GM12878 (cell line): ENCODE measurements around the gene LIMCH1. TPM values are rescaled to one million over a fixed set of nuclear protein-coding genes. Genes with fewer than 3 reads are reported as not detected.

ENCODE experiments used
- ATAC-seq: fragments of 200-7000 bp; cut with Tn5 transposase; 3 replicates; pipeline ENCODE4 v1.9.1; 2020; ENCODE audit warnings: mild to moderate bottlenecking, moderate library complexity
- BruUV-seq: library from RNA; stranded (reverse); fragments of 400-500 nt; replicated peaks from 2 replicates; lab custom pipeline; 2021; lab: Mats Ljungman, UMichigan
- CTCF ChIA-PET: fragments of 300-600 bp; sonication (Branson Sonifier 250); formaldehyde crosslinking; extraction: SDS; loops from one replicate; lab custom pipeline; 2021; ENCODE audit warnings: inconsistent platforms; lab: Yijun Ruan, JAX
- POLR2A ChIA-PET: fragments of 350-600 bp; formaldehyde crosslinking; extraction: SDS; loops from one replicate; lab custom pipeline; 2021; ENCODE audit warnings: inconsistent platforms; lab: Charles Lee
- RAD21 ChIA-PET: fragments of 300-600 bp; sonication (Branson Sonifier 250); formaldehyde crosslinking; loops from one replicate; lab custom pipeline; 2023; ENCODE audit warnings: antibody characterized with exemption; ENCODE audit not compliant: unreplicated experiment; lab: Charles Lee
- SMC1A ChIA-PET: fragments of 300-600 bp; sonication (Branson Sonifier 250); formaldehyde crosslinking; loops from one replicate; lab custom pipeline; 2023; ENCODE audit not compliant: unreplicated experiment, uncharacterized antibody; lab: Charles Lee
- DNase-seq: peaks from one replicate; pipeline ENCODE4 v3.0.0-alpha.2; 2011; ENCODE audit warnings: low read depth, low spot score
- FAIRE-seq: peaks from 3 replicates; lab custom pipeline; 2011; peaks lifted over from hg19 to GRCh38; lab: Jason Lieb, UNC
- H2AFZ ChIP-seq: 2 replicates; pipeline ENCODE4 v1.6.0; 2011; ENCODE audit warnings: low read depth, low read length, control low read depth; ENCODE audit not compliant: control insufficient read depth
- H3K27ac ChIP-seq: 2 replicates; pipeline ENCODE4 v1.5.1; 2011; ENCODE audit warnings: control low read depth; ENCODE audit not compliant: control insufficient read depth, insufficient read depth
- H3K27me3 ChIP-seq, 2 experiments: replicated peaks in 1 of 2; 2 replicates each; pipeline versions ENCODE4 v1.6.0 to v1.6.1; 2011; ENCODE audit warnings: low read length in 1 of 2; ENCODE audit not compliant: control insufficient read depth in 2 of 2, insufficient read depth in 2 of 2
- H3K36me3 ChIP-seq, 2 experiments: 2 replicates each; pipeline ENCODE4 v1.5.1; 2011; ENCODE audit warnings: low read length in 1 of 2; ENCODE audit not compliant: control insufficient read depth in 2 of 2, insufficient read depth in 2 of 2
- H3K4me1 ChIP-seq: 2 replicates; pipeline ENCODE4 v1.6.1; 2011; ENCODE audit warnings: mild to moderate bottlenecking, low read length, moderate library complexity, mixed read lengths; ENCODE audit not compliant: control insufficient read depth, insufficient read depth
- H3K4me2 ChIP-seq: 2 replicates; pipeline ENCODE4 v1.6.0; 2011; ENCODE audit warnings: control low read depth; ENCODE audit not compliant: control insufficient read depth, insufficient read depth
- H3K4me3 ChIP-seq: fragments of 200-600 bp; sonication (generic); 2 replicates; pipeline ENCODE4 v1.5.1; 2016
- H3K79me2 ChIP-seq: 2 replicates; pipeline ENCODE4 v1.6.0; 2011; ENCODE audit warnings: low read length; ENCODE audit not compliant: control insufficient read depth, insufficient read depth
- H3K9ac ChIP-seq: 2 replicates; pipeline ENCODE4 v1.8.0; 2011; ENCODE audit warnings: low read length, control low read depth, mixed read lengths; ENCODE audit not compliant: control insufficient read depth, insufficient read depth
- H3K9me3 ChIP-seq: replicated peaks from 3 replicates; pipeline ENCODE4 v1.5.1; 2011; ENCODE audit warnings: mild to moderate bottlenecking, low read length; ENCODE audit not compliant: control insufficient read depth, insufficient read depth
- H4K20me1 ChIP-seq: 2 replicates; pipeline ENCODE4 v1.6.0; 2011; ENCODE audit not compliant: control insufficient read depth, insufficient read depth
- BCL11A ChIP-seq: IDR thresholded peaks from 2 replicates; pipeline ENCODE4 v1.6.1; 2011; ENCODE audit warnings: low read depth, low read length
- CHD2 ChIP-seq: IDR thresholded peaks from 2 replicates; pipeline ENCODE4 v1.6.1; 2011; ENCODE audit warnings: low read depth, low read length, improper control_type of control experiment, borderline replicate concordance
- ETV6 ChIP-seq, 2 experiments: fragments of 450-650 bp in 1 of 2; IDR thresholded peaks in 1 of 2; conservative IDR thresholded peaks in 1 of 2; 2 replicates each; pipeline ENCODE4 v1.6.1; 2014; ENCODE audit warnings: antibody characterized with exemption in 1 of 2, borderline replicate concordance in 1 of 2, low read depth in 1 of 2, mild to moderate bottlenecking in 1 of 2, moderate library complexity in 1 of 2
- HDAC6 ChIP-seq: fragments of 200-600 bp; sonication (generic); IDR thresholded peaks from one replicate; pipeline ENCODE4 v1.8.0; 2017; ENCODE audit warnings: antibody characterized with exemption; ENCODE audit not compliant: unreplicated experiment
- MYB ChIP-seq: fragments of 150-350 bp; IDR thresholded peaks from 2 replicates; pipeline ENCODE4 v1.6.1; 2014; ENCODE audit warnings: mild to moderate bottlenecking, low read depth, low read length, borderline replicate concordance
- SMAD1 ChIP-seq: fragments of 450-650 bp; IDR thresholded peaks from 2 replicates; pipeline ENCODE4 v1.6.1; 2018; ENCODE audit warnings: mild to moderate bottlenecking, low read depth; ENCODE audit not compliant: partially characterized antibody
- TAF1 ChIP-seq: IDR thresholded peaks from 2 replicates; pipeline ENCODE4 v1.6.1; 2011; ENCODE audit warnings: mild to moderate bottlenecking, low read depth, low read length, borderline replicate concordance
- TCF7 ChIP-seq: IDR thresholded peaks from 2 replicates; pipeline ENCODE4 v1.6.1; 2014; ENCODE audit warnings: antibody characterized with exemption, borderline replicate concordance
- ZNF24 ChIP-seq: fragments of 450-650 bp; IDR thresholded peaks from 2 replicates; pipeline ENCODE4 v1.6.1; 2017; ENCODE audit warnings: antibody characterized with exemption, mild to moderate bottlenecking
- ZZZ3 ChIP-seq: IDR thresholded peaks from 2 replicates; pipeline ENCODE4 v1.6.1; 2011; ENCODE audit warnings: low read depth; ENCODE audit not compliant: control insufficient read depth, insufficient read length
- WGBS: methylation state at CpG from one replicate; pipeline ENCODE4 v1.1.6; 2016; ENCODE audit warnings: low lambda C conversion rate; ENCODE audit not compliant: insufficient replicate concordance, insufficient coverage; ENCODE audit errors: missing lambda C conversion rate; 5-methylcytosine and 5-hydroxymethylcytosine counted together
- in situ Hi-C: fragments of 300-500 bp; cut with MboI; formaldehyde crosslinking; loops from 9 replicates; pipeline ENCODE4 v1.14.3; 2018; ENCODE audit warnings: mixed read lengths
- intact Hi-C: fragments of 100-400 bp; cut with micrococcal nuclease; formaldehyde crosslinking; loops from one replicate; pipeline ENCODE4 v1.14.2; 2022; ENCODE audit not compliant: unreplicated experiment
- polyA plus RNA-seq, 11 experiments: library from polyadenylated mRNA; depleted of rRNA in 4 of 11; unstranded in 6 of 11; stranded (reverse) in 5 of 11; fragments of >200 nt; fragmentation: Nextera tagmentation in 4 of 11; fragmentation: Illumina TruSeq in 1 of 11; extraction: Ambion mirVana in 4 of 11; extraction: Trizol in 1 of 11; gene quantifications; 1 replicate in 1 of 11; 2 replicates in 10 of 11; pipeline versions ENCODE4 v1.2.1 to v1.2.3, GENCODE V29; 2011 to 2016; ENCODE audit warnings: inconsistent platforms in 2 of 11, missing spikeins in 2 of 11, low read depth in 1 of 11
- total RNA-seq, 4 experiments: library from RNA; depleted of rRNA in 3 of 4; stranded (reverse); fragments of >200 nt in 3 of 4; fragmentation: Illumina TruSeq in 1 of 4; extraction: Trizol in 1 of 4; gene quantifications; 2 replicates each; pipeline versions ENCODE4 v1.2.1 to v1.2.3, GENCODE V29; 2013 to 2021
- TF ChIP-seq, protein P1 (sequence below): IDR thresholded peaks from 2 replicates; pipeline ENCODE4 v1.6.1; 2011; ENCODE audit warnings: borderline replicate concordance, low read depth, mild to moderate bottlenecking, moderate library complexity, mixed read lengths, low read length; ENCODE audit not compliant: insufficient read depth; ENCODE audit errors: extremely low read length
- TF ChIP-seq, protein P2 (sequence below): fragments of 450-650 bp; IDR thresholded peaks from 2 replicates; pipeline ENCODE4 v1.6.1; 2017; ENCODE audit warnings: borderline replicate concordance
- TF ChIP-seq, protein P3 (sequence below): IDR thresholded peaks from 2 replicates; pipeline ENCODE4 v1.6.1; 2011; ENCODE audit warnings: low read depth, mild to moderate bottlenecking, low read length, moderate library complexity, borderline replicate concordance; ENCODE audit errors: extremely low read depth

LIMCH1 gene
- total and polyA plus RNA-seq, 10 of the 15 experiments (the other 5 are each of a cell fraction or from before 2014, with no cell fraction given), result 0.07 to 0.15 TPM; not detected in 8

DNA sequence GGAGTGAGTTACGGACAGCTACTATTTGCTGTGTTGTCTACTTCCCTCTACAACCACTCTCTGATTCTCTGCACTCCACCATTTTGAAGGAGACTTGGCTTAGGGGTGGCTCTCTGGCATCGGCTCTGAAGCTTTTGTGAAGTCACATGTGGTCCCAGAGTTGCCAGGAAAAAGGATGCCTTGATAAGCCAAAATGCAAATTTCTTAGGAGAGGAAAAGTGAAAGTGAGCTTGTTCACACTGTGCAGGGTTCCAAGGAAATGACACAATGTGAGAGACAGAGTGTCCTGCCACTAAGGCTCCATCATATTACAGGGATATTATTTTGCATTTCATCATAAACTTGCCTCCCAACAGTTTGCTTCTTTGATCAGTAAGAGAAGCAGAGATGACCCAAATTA, 203.4 kb downstream of the LIMCH1 start:
- H3K79me2 ChIP-seq, result no peaks in the 10 kb centered on the region
- intact Hi-C loops, result no loop called here
- ChIA-PET RAD21 (no interaction called here), SMC1A (interaction anchor here (0.8 kb wide), 1 partner anchor 46 kb away, joined by 3 read pairs; no protein-coding TSS in a partner anchor), POLR2A (no interaction called here)
- no peak overlapping the region for H2AFZ ChIP-seq
- H3K9me3 ChIP-seq, result no peaks in the 10 kb centered on the region; the same call in 2 of the 3 replicates
- no peaks in the 10 kb centered on the region for H4K20me1 ChIP-seq
- H3K9ac ChIP-seq, result no peak overlapping the region
- no peak overlapping the region for H3K27ac ChIP-seq
- no peaks in the 10 kb centered on the region for H3K36me3 ChIP-seq
- ATAC-seq, result no peak
- no peak for TF ChIP-seq ZZZ3
- TF ChIP-seq, all 136 proteins: peak for 0
- CTCF ChIA-PET, result no interaction called here
- FAIRE-seq (no peak), DNase-seq (no peak)
- in situ Hi-C loops, result no loop called here
- WGBS, result 19% methylated on average over 2 of the region's 2 CpGs
- no peak overlapping the region for H3K4me2 ChIP-seq
- H3K27me3 ChIP-seq, result peaks cover under 1 to 17% of the 10 kb centered on the region in 2 experiments
- H3K4me3 ChIP-seq, result no peak overlapping the region
- H3K4me1 ChIP-seq, result no peaks in the 10 kb centered on the region
- no TSS peak for BruUV-seq

DNA sequence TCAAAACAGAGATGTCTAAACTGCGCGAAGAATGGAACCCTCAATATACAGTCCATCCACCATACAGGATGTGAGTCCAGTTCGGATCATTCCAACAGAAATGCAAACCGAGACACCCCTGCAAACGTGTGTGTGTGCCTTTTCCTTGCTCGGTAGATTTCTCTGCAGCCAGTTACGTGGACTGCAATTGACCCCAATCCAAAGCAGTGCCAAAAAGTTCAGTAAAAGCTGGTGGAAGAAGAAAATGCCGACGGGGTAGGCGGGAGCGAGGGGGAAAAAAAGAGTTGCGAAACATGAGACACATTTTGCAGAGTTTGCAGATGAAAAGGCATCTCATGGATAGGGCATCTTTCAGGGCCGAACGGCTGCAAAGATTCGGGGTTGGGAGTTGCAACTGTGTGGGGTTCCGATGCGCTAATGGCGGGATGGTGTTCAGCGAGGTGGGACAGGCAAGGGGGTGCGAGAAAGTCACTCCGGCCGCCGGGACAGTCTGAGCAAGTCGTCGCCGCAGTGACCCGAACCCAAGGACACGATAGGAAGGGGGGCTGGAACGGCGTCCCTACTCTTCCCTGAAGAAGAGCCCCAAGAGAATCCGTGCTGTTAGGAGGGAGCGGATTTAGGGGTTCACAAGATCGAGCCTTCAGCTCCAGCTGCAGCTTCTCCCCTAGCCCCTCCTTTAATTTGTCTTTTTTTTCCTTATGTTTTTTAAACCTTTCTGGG, 206.8 kb downstream of the LIMCH1 start:
- peaks cover 4 to 27% of the 10 kb centered on the region in 2 experiments for H3K27me3 ChIP-seq
- H3K4me1 ChIP-seq, result no peaks in the 10 kb centered on the region
- 26% methylated on average over 33 of the region's 33 CpGs for WGBS
- no peaks in the 10 kb centered on the region for H3K36me3 ChIP-seq
- H4K20me1 ChIP-seq, result no peaks in the 10 kb centered on the region
- POLR2A ChIA-PET, result no interaction called here
- H3K4me3 ChIP-seq, result no peak overlapping the region
- no peak overlapping the region for H3K9ac ChIP-seq
- H3K4me2 ChIP-seq, result no peak overlapping the region
- SMC1A ChIA-PET, result no interaction called here
- H3K79me2 ChIP-seq, result no peaks in the 10 kb centered on the region
- no peak for FAIRE-seq
- H3K9me3 ChIP-seq, result peaks cover 1% of the 10 kb centered on the region; the same call in 1 of the 3 replicates
- intact Hi-C loops, result no loop called here
- no TSS peak for BruUV-seq
- CTCF ChIA-PET, result no interaction called here
- RAD21 ChIA-PET, result no interaction called here
- TF ChIP-seq TCF7 (no peak), SMAD1 (no peak), TAF1 (no peak), ZNF24 (no peak), ETV6 (conservative IDR thresholded peaks at IDR 0.05 in 1 of 2, IDR thresholded peaks at IDR 0.05 in 1 of 2; ENCODE audit: borderline replicate concordance in 1 of 2, low read depth in 1 of 2) (no peak), HDAC6 (no peak), CHD2 (no peak), BCL11A (no peak), MYB (no peak)
- TF ChIP-seq, protein P1, sequence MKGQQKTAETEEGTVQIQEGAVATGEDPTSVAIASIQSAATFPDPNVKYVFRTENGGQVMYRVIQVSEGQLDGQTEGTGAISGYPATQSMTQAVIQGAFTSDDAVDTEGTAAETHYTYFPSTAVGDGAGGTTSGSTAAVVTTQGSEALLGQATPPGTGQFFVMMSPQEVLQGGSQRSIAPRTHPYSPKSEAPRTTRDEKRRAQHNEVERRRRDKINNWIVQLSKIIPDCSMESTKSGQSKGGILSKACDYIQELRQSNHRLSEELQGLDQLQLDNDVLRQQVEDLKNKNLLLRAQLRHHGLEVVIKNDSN, result no peak
- TF ChIP-seq, protein P2, sequence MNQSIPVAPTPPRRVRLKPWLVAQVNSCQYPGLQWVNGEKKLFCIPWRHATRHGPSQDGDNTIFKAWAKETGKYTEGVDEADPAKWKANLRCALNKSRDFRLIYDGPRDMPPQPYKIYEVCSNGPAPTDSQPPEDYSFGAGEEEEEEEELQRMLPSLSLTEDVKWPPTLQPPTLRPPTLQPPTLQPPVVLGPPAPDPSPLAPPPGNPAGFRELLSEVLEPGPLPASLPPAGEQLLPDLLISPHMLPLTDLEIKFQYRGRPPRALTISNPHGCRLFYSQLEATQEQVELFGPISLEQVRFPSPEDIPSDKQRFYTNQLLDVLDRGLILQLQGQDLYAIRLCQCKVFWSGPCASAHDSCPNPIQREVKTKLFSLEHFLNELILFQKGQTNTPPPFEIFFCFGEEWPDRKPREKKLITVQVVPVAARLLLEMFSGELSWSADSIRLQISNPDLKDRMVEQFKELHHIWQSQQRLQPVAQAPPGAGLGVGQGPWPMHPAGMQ, result no peak
- TF ChIP-seq, protein P3, sequence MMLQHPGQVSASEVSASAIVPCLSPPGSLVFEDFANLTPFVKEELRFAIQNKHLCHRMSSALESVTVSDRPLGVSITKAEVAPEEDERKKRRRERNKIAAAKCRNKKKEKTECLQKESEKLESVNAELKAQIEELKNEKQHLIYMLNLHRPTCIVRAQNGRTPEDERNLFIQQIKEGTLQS, result no peak
- TF ChIP-seq, all 136 proteins: peak for 0
- Histone ChIP-seq H3K27ac (no peak overlapping the region), H2AFZ (no peak overlapping the region)
- in situ Hi-C loops, result no loop called here
- ATAC-seq (no peak), DNase-seq (no peak)
